Stimulated activated CD8-positive, alpha-beta memory T cell treated with anti-CD3 and anti-CD28 coated beads, Interleukin-12 subunit alpha, Interleukin-12 subunit beta, amount 100 ng/mL, for 1 hour (primary cell): ENCODE measurements around the gene JARID2.

Experiments used
- DNase-seq: peaks from one replicate; pipeline ENCODE4 v3.0.0-alpha.2; 2020; ENCODE audit warnings: low read depth

Gene JARID2

GRCh38 chr6:15375638-15376290, 129.9 kb downstream of the JARID2 start:
- DNase-seq, result no peak

GRCh38 chr6:15376900-15377487, 131.1 kb downstream of the JARID2 start:
- no peak for DNase-seq

GRCh38 chr6:15378272-15378671, 132.4 kb downstream of the JARID2 start:
- DNase-seq, result no peak

GRCh38 chr6:15378866-15379265, 133.0 kb downstream of the JARID2 start:
- DNase-seq, result no peak

GRCh38 chr6:15380351-15380750, 134.5 kb downstream of the JARID2 start:
- DNase-seq, result no peak

GRCh38 chr6:15382089-15382488, 136.2 kb downstream of the JARID2 start:
- no peak for DNase-seq

- no peak for DNase-seq
Measured at GRCh38 chr6:15382712-15383111, 136.8 kb downstream of the JARID2 start.

GRCh38 chr6:15384901-15385300, 139.0 kb downstream of the JARID2 start:
- DNase-seq, result no peak

- DNase-seq, result no peak
Measured at GRCh38 chr6:15385521-15385920, 139.7 kb downstream of the JARID2 start.

GRCh38 chr6:15386110-15386755, 140.4 kb downstream of the JARID2 start:
- no peak for DNase-seq

- no peak for DNase-seq
Measured at GRCh38 chr6:15386756-15387112, 140.9 kb downstream of the JARID2 start.

- no peak for DNase-seq
Measured at GRCh38 chr6:15387118-15387517, 141.2 kb downstream of the JARID2 start.

GRCh38 chr6:15389084-15389764, 143.4 kb downstream of the JARID2 start:
- no peak for DNase-seq

GRCh38 chr6:15389765-15390723, 144.2 kb downstream of the JARID2 start:
- peak; percentile 7 for DNase-seq

GRCh38 chr6:15391500-15391899, 145.6 kb downstream of the JARID2 start:
- no peak for DNase-seq

GRCh38 chr6:15392182-15392581, 146.3 kb downstream of the JARID2 start:
- no peak for DNase-seq

- DNase-seq, result no peak
Measured at GRCh38 chr6:15393605-15394004, 147.7 kb downstream of the JARID2 start.

GRCh38 chr6:15395087-15395486, 149.2 kb downstream of the JARID2 start:
- no peak for DNase-seq

GRCh38 chr6:15396808-15397207, 150.9 kb downstream of the JARID2 start:
- no peak for DNase-seq

- no peak for DNase-seq
Measured at GRCh38 chr6:15398633-15399275, 152.9 kb downstream of the JARID2 start.
